ENCODE data around the gene SPATA22. TPM values are rescaled to one million over a fixed set of nuclear protein-coding genes. Genes with fewer than 3 reads are reported as not detected.

Gene SPATA22, protein sequence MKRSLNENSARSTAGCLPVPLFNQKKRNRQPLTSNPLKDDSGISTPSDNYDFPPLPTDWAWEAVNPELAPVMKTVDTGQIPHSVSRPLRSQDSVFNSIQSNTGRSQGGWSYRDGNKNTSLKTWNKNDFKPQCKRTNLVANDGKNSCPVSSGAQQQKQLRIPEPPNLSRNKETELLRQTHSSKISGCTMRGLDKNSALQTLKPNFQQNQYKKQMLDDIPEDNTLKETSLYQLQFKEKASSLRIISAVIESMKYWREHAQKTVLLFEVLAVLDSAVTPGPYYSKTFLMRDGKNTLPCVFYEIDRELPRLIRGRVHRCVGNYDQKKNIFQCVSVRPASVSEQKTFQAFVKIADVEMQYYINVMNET
- total RNA-seq, result 1.3 TPM

DNA sequence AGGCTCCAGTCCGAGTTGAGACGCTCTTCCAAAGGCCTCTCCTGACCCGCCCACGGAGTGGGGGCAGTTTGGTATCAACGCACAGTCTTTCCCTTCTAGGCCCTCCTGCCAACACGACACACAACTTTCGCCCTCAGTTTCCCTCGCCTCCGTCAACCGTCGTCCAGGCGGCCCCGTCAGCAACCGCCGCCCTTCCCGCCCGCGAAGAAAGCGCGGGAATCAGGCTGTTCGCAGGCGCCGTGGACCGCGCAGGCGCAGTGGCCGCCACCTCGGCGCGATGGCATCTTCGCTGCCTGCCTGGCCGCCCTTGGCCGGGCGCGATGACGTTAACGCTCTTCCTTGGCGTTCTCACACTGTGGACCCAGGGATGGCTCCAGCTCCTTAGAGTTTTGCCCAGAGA lies at the start of gene SPATA22:
SPATA22 (minus strand) TSS at position 221 of the 400 bp plus-strand sequence. CDS start 2,494 bp downstream, outside the sequence.

DNA sequence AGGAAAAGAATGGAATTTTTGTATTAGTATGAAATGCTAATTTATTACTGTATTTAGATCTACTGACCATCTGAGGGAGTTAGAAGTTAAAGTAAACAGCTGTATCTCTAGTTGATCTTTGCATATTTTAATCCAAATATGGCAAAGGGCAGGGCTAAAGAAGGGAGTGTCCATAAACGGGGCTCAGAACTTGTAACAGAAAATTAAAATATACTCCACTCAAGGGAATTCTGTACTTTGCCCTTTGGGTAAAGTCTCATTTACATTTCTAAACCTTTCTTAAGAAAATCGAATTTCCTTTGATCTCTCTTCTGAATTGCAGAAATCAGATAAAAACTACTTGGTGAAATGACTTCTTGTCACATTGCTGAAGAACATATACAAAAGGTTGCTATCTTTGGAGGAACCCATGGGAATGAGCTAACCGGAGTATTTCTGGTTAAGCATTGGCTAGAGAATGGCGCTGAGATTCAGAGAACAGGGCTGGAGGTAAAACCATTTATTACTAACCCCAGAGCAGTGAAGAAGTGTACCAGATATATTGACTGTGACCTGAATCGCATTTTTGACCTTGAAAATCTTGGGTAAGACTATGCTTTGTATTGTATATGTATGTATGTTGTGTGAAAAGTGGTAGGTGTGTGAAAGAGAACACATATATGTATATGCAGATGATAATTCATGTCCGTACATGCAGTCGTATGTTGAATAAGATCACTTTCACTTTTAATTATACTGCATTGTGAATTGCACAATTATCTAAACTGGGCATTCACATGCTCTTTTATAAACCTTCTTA lies 4.4 kb upstream of the SPATA22 start, which contains the start of gene ASPA:
ASPA (plus strand) TSS at position 186 of the 799 bp plus-strand sequence; CDS start at position 349, 163 bp downstream.

DNA sequence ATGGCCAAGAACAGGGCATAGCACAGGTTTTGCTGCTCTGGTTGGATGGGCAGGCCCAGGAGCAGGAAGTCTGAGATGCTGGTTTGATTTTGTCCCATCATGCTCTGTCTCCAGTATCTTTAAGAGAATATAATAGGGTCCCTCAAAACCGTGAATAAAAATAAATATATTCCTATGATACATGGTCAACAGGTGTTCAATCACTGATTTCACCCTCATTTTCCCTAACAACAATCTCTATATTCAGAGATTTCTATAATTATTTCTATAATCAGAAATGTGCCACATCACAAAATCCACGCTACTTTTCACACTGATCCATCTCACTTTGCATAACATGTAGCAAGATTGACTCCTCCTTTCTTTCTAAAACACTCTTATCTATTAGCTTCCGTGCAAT lies 37.9 kb downstream of the SPATA22 start, which contains the start of gene OR1E2:
OR1E2 (minus strand) TSS at position 101 of the 400 bp plus-strand sequence; CDS start at position 101, 0 bp downstream.

DNA sequence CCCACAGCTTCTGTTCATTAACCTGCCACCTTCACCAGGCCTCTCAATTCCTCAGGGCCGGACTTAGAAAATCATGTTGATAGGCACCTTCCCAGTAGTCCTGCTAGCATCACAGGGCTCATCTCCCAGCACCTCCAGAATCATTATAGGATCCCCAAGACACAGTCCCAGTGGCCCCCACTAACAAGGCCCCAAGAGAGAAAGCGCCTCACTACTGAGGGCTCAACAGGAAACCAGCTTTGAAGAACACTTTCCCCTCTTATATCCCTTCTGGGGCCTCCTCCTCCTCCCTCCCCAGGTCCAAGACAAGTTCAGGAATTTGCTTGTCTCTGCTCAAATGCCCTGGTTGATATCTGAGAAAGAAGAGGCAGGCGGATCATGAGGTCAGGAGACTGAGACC lies 60.5 kb downstream of the SPATA22 start, which contains the start of gene OR3A3:
OR3A3 (plus strand) TSS at position 301 of the 400 bp plus-strand sequence.

DNA sequence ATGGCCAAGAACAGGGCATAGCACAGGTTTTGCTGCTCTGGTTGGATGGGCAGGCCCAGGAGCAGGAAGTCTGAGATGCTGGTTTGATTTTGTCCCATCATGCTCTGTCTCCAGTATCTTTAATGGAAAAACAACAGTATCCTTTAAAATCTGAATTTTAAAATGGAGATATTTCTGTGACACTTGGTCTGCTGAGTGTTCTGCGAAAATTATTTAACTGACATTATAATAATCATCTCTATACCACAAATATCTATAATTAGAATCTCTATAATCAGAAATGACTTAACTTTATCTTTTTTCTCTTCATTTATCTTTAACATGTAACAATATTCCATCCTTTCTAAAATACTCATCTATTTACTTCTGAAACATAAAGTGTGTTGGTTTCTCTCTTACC lies 73.3 kb downstream of the SPATA22 start, which contains the start of gene OR1E1:
OR1E1 (minus strand) TSS at position 101 of the 400 bp plus-strand sequence; CDS start at position 101, 0 bp downstream.

Other genes with a start within 250 kb of the SPATA22 start
- 0.31 TPM for gene OR3A1, start 173.5 kb downstream of the SPATA22 start, total RNA-seq
- 1.3 TPM for gene OR3A2, start 85.5 kb downstream of the SPATA22 start, total RNA-seq
- gene OR1E1, start 73.4 kb downstream of the SPATA22 start, total RNA-seq, result not detected
- not detected for gene OR3A3, start 60.4 kb downstream of the SPATA22 start, total RNA-seq
- gene OR1E2, start 38.0 kb downstream of the SPATA22 start, total RNA-seq, result not detected
- 1.3 TPM for gene ASPA, start 4.2 kb upstream of the SPATA22 start, total RNA-seq
- 0.94 TPM for gene TRPV3, start 86.0 kb upstream of the SPATA22 start, total RNA-seq
- 10.6 TPM for gene TRPV1, start 137.6 kb upstream of the SPATA22 start, total RNA-seq
- 23.5 TPM for gene SHPK, start 164.4 kb upstream of the SPATA22 start, total RNA-seq
- 8.5 TPM for gene CTNS, start 164.9 kb upstream of the SPATA22 start, total RNA-seq
- 31.3 TPM for gene TAX1BP3, start 196.8 kb upstream of the SPATA22 start, total RNA-seq
- gene EMC6, start 197.0 kb upstream of the SPATA22 start, total RNA-seq, result 10.6 TPM
- gene P2RX5, start 224.3 kb upstream of the SPATA22 start, total RNA-seq, result 6.9 TPM

Data from parietal lobe (tissue), 1 donor.